HFF-Myc (cell line): ENCODE results near the gene CYP26A1.
"Not testable (repeated sequence)": the region's sequence is repeated elsewhere in the genome, so short reads cannot be mapped to it uniquely, and the experiment has no call there.

ENCODE experiments used
- DNase-seq: peaks from one replicate; pipeline ENCODE4 v3.0.0-alpha.2; 2011; ENCODE audit warnings: low read depth; ENCODE audit errors: extremely low read depth
- H3K4me3 ChIP-seq: replicated peaks from 2 replicates; pipeline ENCODE4 v1.5.1; 2011; ENCODE audit warnings: low read depth, mild to moderate bottlenecking, control low read depth, low read length
- TF ChIP-seq, protein P1 (sequence below): IDR thresholded peaks from 2 replicates; pipeline ENCODE4 v1.5.1; 2012; ENCODE audit warnings: mild to moderate bottlenecking, low read depth, low read length, control low read depth; ENCODE audit errors: missing control alignments

Gene CYP26A1

DNA sequence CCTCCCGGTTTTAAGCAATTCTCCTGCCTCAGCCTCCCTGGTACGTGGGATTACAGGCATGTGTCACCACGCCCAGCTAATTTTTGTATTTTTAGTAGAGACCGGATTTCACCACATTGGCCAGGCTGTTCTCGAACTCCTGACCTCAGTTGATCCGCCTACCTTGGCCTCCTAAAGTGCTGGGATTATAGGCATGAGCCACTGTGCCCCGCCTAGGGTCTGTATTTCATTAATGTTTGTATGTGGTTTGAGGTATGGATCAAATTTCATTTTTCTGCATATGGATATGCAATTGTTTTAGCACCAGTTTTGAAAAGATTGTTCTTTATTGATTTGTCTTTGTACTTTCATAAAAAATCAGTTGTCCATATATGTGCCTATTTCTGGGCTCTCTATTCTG, 26.0 kb downstream of the CYP26A1 start:
- DNase-seq, result no peak
- TF ChIP-seq, protein P1, sequence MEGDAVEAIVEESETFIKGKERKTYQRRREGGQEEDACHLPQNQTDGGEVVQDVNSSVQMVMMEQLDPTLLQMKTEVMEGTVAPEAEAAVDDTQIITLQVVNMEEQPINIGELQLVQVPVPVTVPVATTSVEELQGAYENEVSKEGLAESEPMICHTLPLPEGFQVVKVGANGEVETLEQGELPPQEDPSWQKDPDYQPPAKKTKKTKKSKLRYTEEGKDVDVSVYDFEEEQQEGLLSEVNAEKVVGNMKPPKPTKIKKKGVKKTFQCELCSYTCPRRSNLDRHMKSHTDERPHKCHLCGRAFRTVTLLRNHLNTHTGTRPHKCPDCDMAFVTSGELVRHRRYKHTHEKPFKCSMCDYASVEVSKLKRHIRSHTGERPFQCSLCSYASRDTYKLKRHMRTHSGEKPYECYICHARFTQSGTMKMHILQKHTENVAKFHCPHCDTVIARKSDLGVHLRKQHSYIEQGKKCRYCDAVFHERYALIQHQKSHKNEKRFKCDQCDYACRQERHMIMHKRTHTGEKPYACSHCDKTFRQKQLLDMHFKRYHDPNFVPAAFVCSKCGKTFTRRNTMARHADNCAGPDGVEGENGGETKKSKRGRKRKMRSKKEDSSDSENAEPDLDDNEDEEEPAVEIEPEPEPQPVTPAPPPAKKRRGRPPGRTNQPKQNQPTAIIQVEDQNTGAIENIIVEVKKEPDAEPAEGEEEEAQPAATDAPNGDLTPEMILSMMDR, result no peak
- H3K4me3 ChIP-seq, result no peak overlapping the region

DNA sequence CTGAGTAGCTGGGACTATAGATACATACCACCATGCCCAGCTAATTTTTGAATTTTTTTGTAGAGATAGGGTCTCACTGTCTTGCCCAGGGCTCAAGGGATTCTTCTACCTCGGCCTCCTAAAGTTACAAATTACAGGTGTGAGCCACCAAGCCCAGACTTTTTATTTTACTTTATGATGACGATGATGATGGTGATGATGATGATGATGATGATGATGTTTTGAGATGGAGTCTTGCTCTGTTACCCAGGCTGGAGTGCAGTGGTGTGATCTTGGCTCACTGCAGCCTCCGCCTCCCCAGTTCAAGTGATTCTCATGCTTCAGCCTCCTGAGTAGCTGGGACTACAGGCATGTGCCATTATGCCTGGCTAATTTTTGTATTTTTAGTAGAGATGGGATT, 27.5 kb downstream of the CYP26A1 start:
- not testable (repeated sequence) for DNase-seq, H3K4me3 ChIP-seq

DNA sequence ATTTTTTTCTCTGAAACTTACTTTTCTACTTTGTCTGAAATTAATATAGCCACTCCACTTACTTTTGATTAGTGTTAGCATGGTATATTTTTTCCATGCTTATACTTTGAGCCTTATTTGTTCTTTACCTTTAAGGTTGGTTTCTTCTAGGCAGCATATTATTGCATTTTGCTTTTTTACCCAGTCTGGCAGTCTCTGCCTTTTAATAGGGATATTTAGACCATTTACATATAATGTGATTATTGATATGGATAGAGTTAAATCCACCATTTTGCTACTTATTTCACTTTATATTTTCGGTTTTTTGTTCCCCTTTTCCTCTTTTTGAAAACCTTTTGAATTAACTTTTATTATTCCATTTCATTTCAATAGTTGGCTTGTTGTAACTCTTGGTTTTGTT, 30.3 kb downstream of the CYP26A1 start:
- H3K4me3 ChIP-seq, result no peak overlapping the region
- no peak for DNase-seq
- TF ChIP-seq, protein P1, result no peak

DNA sequence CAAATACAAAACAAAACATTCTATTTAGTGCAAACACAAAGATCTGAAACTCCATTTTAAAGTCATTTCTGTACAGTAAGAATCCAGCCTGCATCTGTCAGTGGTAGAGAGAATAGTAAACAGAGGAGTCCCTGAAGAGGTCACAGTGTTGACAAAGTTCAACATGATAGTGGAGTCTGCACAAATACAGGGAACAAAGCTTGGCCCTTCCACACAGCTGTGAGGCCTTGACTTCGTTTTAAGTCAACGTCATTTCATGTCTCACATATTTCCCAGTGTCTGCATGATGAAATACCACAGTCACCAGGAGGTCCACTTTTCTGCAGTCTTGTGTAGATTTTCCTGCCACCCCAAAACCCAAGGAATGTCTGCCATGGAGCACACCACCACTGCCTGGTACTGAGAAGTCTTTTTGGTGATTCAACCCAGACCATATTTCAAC, 33.0 kb downstream of the CYP26A1 start:
- TF ChIP-seq, protein P1, result no peak
- H3K4me3 ChIP-seq, result no peak overlapping the region
- DNase-seq, result peak; percentile 22

DNA sequence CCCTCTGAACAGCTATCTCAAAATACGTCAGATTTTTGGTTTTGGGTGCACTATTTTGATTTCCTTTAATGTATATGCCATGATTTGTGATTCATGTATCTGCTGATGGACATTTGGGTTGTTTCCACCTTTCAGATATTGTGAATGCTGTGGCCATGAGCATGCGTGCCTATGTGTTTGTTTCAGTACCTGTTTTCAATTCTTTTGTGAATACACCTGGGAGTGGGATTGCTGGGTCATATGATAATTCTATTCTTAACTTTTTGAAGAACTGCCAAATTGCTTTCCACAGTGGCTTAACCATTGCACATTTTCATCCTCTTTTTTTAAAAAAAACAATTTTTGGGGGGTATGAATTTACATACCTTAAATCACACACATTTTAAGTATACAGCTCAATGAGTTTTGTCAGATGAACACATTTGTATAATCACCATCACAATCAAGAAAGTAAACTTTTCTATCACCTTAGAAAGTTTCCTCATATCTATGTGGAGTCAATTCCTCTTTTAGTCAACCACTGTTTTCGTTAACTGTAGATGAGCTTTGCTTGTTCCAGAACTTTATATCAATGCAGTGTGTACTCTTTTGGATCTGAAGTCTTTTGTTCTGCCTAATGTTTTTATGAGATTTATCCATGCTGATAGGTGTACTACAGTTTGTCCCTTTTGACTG, 36.9 kb downstream of the CYP26A1 start:
- TF ChIP-seq, protein P1, result no peak
- DNase-seq, result no peak
- H3K4me3 ChIP-seq, result no peak overlapping the region

DNA sequence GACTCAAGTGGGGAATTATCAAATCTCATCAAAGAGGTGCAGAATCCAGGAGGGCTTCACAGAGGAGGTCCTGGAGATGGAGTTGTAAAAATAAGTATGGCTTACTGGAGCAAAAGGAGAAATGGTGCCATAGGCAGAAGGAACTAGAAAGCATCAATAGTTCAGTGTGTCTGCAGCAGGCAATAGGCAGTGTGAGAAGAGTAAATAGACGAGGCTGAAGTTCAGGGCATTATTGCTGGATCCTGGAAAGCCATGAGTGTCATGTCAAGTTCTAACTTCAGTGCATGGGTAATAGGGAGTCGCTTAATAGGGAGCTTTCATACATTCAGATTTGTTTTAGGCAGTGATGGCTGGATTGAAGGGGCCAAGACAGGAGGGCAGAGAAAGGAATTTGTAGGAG, 39.3 kb downstream of the CYP26A1 start:
- TF ChIP-seq, protein P1, result no peak
- no peak overlapping the region for H3K4me3 ChIP-seq
- DNase-seq, result no peak

DNA sequence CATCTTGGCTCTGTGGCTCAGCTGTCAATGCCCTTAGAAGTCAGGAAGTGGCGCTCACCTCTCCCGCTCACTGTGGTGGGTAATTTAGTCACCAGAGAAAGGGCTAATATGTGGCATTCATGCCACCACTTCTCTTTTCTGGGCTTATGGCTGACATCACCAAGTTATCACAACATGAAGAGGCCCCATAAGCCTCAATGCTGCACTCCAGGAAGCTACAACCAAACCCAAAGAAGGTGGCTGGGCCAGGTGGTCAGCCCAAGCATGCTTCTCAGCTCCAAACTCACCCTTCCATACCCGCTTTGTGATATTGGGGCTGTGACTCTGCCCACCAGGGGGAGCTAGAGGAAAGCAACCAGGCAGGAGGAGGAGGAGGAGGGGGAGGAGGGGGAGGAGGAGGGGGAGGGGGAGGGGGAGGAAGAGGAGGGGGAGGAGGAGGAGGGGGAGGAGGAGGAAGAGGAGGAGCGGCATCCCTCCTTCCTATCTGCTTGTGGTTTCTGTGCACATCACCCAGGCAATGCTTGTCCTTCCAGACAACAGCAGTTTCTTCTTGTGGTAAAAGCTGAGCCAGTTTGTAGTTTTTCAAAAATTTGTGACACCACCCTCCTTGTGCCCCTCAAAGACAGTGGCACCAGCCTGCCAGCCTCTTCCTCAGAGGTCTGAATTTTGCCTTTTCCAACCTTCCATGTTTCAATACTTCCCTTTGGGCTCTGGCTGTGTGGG, 42.1 kb downstream of the CYP26A1 start:
- TF ChIP-seq, protein P1, result peak; percentile 66

More for the DNA sequence above, 42.1 kb downstream of the CYP26A1 start:
- H3K4me3 ChIP-seq, result no peak overlapping the region
- peak; percentile 39 for DNase-seq
